NCI-H69 (cell line): ENCODE data around the gene AS3MT.
"Not testable (repeated sequence)": the region's sequence is repeated elsewhere in the genome, so short reads cannot be mapped to it uniquely, and the experiment has no call there.

Experiments used
- DNase-seq: peaks from one replicate; lab custom pipeline; 2025; lab: John Stamatoyannopoulos, UW

Gene AS3MT

DNA sequence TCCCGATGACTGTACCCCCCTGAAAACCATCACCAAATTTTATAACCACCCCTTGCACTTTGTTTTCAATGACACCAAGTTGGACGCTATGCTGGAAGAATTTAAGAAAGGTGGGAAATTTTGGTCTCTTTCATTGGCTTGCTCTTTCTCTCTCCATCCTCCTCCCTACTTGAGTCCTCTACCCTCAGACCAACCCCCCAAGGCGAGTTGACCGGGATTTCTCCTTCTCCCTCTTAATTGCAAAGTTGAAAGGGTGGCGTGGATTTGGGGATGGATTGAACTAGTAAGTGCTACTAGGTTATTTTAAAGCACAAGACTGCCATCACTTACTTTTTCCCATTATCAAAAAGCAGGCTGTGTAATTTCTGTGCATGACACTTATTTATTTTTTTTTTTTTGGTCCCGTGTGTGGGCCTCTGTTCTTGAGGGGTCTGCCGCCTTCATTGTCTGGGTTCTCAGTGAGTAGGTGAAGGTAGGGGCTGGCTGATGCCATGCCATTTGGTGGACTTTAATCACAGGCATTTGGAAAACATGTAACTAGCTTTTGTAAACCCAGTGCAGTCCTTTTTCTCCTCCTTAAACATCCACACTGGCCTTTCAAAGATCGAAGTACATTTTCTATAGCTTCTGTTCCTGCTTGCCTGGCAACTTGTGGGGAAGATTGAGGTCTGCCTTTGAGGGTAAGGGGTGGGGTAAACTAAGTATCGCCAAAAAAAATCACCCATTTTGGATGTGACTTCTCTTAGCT, 50.9 kb downstream of the AS3MT start:
- peak; percentile 4 for DNase-seq

DNA sequence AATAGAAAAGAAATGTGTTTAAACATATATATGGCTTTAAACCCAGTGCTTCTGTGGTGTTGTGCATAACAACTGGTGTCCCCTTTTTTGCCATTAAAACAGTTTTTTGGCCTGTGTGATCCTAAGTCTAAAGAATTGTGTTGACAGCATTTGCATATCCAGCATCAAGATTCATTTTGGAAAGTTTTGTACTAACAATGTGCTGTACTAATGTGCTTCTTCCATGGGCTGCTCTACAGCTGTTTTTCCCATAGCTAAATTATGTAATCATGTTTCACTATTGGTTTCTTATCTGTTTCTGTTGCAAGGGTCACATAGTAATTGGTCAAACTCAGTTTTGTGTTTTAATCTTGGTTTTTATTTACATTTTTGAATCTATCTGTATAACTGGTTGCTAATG, 54.3 kb downstream of the AS3MT start:
- no peak for DNase-seq

DNA sequence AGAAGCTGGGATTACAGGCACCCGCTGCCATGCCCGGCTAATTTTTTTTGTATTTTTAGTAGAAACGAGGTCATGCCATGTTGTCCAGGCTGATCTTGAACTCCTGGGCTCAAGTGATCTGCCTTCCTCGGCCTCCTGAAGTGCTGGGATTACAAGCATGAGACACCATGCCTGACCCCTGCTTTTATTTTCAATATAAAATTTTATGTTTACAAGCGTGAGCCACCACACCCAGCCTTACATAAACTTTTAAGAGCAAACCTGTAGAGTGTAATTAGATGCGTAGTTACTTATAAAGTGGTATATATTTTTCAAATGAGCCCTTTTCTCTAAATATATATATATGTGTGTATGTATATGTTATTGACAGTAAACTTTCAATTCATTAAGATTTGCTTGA, 57.6 kb downstream of the AS3MT start:
- DNase-seq = no peak

DNA sequence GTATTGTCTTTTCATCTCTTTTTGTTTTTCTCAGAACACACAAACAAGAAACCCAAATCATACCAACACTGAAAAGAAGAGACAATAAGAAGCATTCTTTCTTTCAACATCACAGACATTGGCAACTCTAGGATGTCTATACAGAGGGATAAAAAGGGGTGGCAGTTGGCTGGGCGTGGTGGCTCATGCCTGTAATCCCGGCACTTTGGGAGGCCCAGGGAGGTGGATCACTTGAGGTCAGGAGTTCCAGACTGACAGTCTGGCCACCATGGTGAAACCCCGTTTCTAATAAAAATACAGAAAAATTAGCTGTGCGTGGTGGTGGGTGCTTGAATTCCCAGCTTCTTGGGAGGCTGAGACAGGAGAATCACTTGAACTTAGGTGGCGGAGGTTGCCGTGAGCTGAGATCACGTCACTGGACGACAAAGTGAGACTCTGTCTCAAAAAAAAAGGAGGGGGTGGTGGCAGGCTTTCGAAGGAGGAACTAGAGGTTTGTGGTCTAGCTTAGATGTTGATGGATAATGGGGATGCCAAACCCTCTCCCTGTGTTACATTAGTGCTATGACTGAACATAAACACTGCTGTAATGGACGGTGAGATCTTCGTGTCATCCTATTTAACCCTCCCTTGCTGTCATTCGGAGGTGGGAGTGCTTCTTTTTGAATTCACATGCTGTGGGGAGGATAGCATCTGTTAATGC, 58.2 kb downstream of the AS3MT start:
- DNase-seq = no peak

DNA sequence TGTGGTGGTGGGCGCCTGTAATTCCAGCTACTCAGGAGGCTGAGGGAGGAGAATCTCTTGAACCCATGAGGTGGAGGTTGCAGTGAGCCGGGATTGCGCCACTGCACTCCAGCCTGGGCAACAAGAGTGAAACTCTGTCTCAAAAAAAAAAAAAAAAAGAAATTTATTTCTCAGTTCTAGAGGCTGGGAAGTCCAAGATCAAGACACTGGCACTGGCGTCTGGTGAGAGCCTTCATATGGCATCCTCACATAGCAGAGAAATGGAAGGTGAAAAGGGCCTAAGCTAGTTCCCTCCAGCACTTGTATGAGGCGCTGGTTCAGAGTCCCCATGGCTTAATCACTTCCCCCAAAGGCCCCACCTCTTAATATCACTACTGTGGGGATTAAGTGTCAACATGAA, 59.2 kb downstream of the AS3MT start:
- DNase-seq = not testable (repeated sequence)

DNA sequence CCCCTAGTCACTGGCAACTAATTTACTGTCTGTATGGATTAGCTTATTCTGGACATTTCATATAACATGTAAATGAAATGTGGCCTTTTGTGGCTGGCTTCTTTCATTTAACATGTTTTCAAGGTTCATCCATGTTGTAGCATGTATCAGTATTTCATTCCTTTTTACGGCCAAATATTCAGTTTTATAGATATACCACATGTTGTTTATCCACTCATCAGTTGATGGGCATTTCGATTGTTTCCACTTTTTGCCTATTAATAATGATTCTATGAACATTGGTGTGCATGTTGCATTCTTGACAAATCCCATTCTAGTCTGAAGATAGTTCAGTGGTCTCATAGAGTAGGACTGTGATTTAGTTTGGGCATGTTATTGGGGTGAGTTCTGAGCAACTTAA, 61.5 kb downstream of the AS3MT start:
- no peak for DNase-seq

DNA sequence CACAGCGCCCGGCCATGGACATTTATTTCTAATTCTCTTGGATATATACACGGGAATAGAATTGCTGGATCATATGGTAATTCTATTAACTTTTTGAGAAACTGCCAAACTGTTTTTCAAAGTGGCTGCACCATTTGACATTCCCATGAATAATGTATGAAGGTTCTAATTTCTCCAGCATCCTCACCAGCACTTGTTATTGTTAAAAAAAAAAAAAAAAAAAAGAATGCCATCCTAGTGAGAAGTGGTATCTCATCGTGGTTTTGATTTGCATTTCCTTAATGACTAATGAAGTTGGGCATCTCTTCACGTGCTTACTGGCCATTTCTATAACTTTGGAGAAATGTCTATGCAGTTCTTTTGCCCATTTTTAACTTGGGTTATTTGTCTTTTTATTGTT, 62.4 kb downstream of the AS3MT start:
- DNase-seq = no peak

DNA sequence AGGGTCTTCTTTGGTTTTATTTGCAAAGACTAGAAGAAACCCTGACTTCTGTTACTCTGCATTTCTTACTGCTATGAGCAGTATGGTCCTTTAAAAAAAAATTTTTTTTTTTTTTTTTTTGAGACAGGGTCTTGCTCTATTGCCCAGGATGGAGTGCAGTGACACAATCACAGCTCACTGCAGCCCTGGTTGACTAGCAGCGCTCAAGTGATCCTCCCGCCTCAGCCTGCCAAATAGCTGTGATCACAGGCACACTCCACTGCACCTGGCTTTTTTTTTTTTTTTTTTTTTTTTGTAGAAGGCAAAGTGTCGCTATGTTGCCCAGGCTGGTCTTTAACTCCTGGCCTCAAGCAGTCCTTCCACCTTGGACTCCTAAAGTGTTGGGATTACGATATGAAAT, 66.2 kb downstream of the AS3MT start:
- no peak for DNase-seq

DNA sequence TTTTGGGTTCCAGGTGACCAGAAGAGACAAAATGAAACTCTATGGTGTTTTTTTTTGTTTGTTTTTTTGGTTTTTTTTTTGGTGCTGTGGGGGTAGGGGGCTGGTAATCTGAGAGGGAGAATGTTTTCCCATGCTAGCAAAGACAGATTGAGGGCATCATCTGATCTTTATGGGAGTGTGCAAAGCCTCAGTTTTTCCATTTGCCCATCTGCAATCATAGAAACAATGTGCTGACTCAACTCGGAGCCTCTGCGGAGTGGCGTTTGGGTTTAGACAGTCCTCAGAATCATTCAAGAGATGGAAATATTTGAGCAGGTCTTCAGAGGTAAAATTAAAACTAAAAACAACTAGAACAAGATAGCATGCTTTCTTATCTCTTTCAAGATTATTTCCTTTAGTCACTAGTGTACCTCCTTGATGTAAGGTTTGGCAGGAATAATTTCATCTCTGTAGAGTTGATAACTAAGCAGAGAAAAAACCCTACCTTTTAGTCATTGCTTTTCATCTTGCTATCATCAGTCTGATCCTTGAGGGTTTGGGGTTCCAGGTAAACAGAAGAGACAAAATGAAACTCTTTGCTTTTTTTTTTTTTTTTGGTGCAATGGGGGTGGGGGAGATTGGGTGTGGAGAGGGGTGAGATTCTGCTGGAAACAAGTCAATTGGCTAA, 66.8 kb downstream of the AS3MT start:
- DNase-seq = no peak

DNA sequence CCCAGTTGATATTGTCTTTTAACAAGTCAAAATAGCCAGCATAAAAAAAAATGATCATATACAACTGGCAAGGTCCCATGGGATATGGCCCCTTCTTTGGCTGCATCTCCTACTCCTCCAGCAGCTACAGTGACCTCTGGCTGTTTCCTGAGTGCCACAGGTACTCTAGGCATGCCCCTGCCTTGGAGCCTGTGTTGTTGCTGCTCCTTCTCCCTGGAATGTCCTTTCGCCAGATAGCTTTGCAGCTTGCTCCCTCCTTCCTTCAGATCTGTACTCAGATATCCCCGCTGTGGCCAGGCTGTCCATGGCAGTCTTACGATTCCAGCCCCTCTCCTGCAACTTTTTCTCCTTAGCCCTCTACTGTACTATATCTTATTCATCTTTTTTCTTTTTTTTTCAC, 72.1 kb downstream of the AS3MT start:
- DNase-seq = no peak

DNA sequence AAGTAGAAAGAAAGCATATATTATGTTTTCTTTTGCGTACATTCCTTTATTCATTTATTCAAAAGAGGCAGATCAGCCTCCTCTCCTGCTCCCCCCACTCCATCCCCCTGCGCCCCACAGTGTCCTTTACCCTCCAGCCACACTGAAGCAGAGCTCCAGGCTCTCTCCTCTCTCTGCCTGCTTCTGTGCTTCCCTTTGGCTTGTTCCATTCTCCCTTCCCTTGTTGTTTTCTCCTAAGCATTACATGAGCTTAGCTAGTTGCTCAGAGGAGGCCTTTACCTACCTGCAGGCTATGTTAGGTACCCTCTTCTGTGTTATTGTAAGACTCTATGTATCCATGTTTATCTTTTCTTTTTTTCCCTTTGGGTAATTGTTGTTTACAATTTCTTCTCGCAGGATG, 76.2 kb downstream of the AS3MT start:
- DNase-seq = no peak

DNA sequence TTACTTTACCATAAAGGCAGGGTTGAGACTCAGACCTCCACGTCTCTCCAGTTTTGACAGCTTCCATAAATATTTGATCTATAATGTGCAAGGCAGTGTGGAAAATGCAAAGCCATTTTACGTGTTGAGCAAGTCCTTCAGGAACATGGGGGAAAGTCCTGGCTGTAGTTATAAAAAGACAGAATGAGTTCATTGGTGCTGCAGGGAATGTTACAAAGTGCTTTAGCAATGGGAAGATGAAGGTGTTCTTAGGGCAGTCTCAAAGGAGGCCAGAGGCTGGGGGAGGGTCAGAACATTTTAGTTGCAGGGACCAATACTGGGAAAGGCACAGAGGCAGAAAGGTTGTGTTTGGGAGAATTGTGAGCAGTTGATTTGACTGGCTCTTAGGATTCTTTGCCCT, 76.7 kb downstream of the AS3MT start:
- DNase-seq = no peak

DNA sequence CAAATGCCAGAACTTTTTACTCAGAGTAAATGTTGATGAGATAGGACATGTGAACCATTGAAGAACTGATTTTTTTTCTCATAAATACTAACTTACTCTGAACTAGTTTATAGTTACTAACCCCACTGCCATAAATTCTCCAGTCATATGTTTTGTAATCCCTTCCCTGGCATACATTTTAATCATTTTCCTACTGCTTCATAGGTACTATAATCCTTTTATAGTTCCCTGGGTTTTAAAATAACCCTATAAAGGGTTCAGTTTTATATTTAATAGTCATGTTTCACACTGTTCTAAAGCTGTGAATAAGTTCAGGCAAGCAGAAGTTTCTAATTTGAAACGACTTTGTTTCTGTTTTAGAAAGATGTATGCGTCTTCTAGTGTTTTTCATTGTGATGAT, 77.7 kb downstream of the AS3MT start:
- DNase-seq = no peak

DNA sequence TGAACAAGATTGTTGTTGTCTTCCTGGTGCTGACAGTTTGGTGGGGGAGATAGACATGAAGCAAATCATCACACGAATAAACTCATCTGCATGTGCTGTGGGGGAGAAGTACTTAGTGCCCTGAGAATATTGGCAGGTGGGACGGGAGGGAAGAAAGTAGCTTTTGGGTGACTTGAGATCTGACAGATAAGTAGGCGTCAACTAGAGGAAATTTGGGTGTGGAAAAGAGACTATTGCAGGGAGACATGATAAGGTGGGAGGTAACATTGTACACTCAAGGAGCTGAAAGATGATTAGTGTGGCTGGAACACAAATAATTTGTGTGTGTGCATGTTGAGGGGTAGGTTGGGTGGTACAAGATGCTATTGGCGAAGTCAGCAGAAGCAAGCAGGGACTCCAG, 78.9 kb downstream of the AS3MT start:
- DNase-seq = no peak

DNA sequence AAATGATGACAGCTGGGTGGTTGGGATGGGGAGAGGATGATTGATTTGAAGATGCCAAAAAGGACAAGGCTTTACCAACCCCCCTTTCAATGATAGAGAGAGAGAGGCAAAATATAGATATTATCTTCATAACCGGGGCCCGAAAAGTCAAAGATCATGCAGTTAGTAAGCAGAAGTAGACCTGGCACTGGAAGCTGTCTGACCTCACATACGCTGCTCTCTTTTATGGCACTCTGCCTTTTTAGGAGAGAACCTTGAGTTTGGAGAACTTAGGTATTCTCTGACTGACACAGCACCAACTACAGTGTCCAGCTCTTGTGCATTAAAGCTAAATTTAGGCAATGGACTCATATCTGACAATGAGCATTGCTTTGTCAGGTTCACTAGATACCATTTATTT, 79.5 kb downstream of the AS3MT start:
- DNase-seq = no peak

DNA sequence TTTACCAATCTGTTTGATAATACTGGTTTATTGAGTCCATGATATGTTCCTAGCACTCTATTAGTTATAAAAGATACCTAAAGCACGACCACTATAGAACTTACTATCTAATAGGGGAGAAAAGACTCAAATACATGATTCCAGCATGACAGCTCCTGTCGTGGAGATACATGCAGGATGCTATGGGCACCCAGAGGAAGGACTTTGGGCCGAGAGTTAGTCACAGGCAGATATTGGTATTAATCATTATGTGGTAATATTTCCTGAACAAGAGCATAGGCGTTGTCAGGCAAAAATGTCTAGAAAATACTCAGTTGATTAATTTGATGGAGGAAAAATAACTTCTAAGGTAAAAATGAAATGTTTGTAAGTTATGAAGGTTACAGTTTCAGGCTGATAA, 80.6 kb downstream of the AS3MT start:
- no peak for DNase-seq

DNA sequence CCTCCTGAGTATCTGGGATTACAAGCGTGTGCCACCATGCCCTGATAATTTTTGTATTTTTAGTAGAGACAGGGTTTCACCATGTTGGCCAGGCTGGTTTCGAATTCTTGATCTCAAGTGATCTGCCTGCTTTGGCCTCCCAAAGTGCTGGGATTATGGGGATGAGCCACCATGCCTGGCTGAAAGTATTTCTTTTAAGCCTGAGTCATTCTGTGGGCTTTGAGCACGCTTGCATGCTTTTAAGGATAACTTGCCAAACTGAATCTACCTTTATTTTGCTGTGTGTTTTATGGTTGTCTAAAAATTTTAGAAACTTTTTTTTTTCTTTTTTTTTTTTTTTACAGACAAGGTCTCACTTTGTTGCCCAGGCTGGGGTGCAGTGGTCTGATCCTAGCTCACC, 82.0 kb downstream of the AS3MT start:
- DNase-seq = no peak
